H4 (cell line): ENCODE measurements around the gene PRCD. TPM values are rescaled to one million over a fixed set of nuclear protein-coding genes. Genes with fewer than 3 reads are reported as not detected.

ENCODE experiments used
- total RNA-seq: library from RNA; depleted of rRNA; stranded (reverse); fragments of >200 nt; shearing (Covaris generic); gene quantifications from 2 replicates; pipeline ENCODE4 v1.2.3, GENCODE V29; 2014; rRNA removed

PRCD gene
- total RNA-seq, 1 experiment from 2014 or later: not detected

Other genes with a start within 250 kb of the PRCD start
- gene QRICH2, start 231.8 kb upstream of the PRCD start, total RNA-seq: 2.3 and 2.4 TPM in 2 replicates
- gene PRPSAP1, start 186.1 kb upstream of the PRCD start, total RNA-seq: 48.1 and 49.7 TPM in 2 replicates
- gene SPHK1, start 155.4 kb upstream of the PRCD start, total RNA-seq: 7.8 and 9.2 TPM in 2 replicates
- gene UBE2O, start 86.9 kb upstream of the PRCD start, total RNA-seq: 14.7 and 16.2 TPM in 2 replicates
- not detected in 2 replicates for gene AANAT, start 72.4 kb upstream of the PRCD start, total RNA-seq
- gene RHBDF2, start 38.6 kb upstream of the PRCD start, total RNA-seq: 9.0 and 17.4 TPM in 2 replicates
- gene CYGB, start 2.3 kb upstream of the PRCD start, total RNA-seq: 0.25 and 1.8 TPM in 2 replicates
- gene ST6GALNAC2, start 45.8 kb downstream of the PRCD start, total RNA-seq: 0.14 TPM in 1 of 2 replicates, not detected in the other
- gene ST6GALNAC1, start 103.7 kb downstream of the PRCD start, total RNA-seq: not detected in 2 replicates
- gene MXRA7, start 170.9 kb downstream of the PRCD start, total RNA-seq: 149 and 167 TPM in 2 replicates
- 29.3 and 33.4 TPM in 2 replicates for gene JMJD6, start 186.6 kb downstream of the PRCD start, total RNA-seq
- gene METTL23, start 186.8 kb downstream of the PRCD start, total RNA-seq: 77.5 and 112 TPM in 2 replicates
- gene SRSF2, start 197.3 kb downstream of the PRCD start, total RNA-seq: 225 and 330 TPM in 2 replicates
- gene MFSD11, start 198.1 kb downstream of the PRCD start, total RNA-seq: 33.5 and 36.7 TPM in 2 replicates